ENCODE measurements around the gene TDO2.

GRCh38 chr4:155877971-155878370, 25.5 kb upstream of the TDO2 start:
- TF ChIP-seq EZH2phosphoT487 (IDR thresholded peaks at IDR 0.05; ENCODE audit: borderline replicate concordance), result no peak
- TF ChIP-seq, protein P1, sequence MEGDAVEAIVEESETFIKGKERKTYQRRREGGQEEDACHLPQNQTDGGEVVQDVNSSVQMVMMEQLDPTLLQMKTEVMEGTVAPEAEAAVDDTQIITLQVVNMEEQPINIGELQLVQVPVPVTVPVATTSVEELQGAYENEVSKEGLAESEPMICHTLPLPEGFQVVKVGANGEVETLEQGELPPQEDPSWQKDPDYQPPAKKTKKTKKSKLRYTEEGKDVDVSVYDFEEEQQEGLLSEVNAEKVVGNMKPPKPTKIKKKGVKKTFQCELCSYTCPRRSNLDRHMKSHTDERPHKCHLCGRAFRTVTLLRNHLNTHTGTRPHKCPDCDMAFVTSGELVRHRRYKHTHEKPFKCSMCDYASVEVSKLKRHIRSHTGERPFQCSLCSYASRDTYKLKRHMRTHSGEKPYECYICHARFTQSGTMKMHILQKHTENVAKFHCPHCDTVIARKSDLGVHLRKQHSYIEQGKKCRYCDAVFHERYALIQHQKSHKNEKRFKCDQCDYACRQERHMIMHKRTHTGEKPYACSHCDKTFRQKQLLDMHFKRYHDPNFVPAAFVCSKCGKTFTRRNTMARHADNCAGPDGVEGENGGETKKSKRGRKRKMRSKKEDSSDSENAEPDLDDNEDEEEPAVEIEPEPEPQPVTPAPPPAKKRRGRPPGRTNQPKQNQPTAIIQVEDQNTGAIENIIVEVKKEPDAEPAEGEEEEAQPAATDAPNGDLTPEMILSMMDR (conservative IDR thresholded peaks at IDR 0.05; ENCODE audit: low read length), result no peak

Measured in Loucy (cell line).